Ishikawa (cell line): ENCODE results near the gene SRL.

ENCODE experiments used
- EGR1 ChIP-seq: IDR thresholded peaks from 2 replicates; pipeline ENCODE4 v1.6.1; 2012
- FOXM1 ChIP-seq: IDR thresholded peaks from 2 replicates; pipeline ENCODE4 v1.6.1; 2012; ENCODE audit warnings: low read depth, borderline replicate concordance
- TEAD4 ChIP-seq: IDR thresholded peaks from 2 replicates; pipeline ENCODE4 v1.6.1; 2012
- TF ChIP-seq, protein P1 (sequence below): IDR thresholded peaks from 2 replicates; pipeline ENCODE4 v1.6.1; 2012

DNA sequence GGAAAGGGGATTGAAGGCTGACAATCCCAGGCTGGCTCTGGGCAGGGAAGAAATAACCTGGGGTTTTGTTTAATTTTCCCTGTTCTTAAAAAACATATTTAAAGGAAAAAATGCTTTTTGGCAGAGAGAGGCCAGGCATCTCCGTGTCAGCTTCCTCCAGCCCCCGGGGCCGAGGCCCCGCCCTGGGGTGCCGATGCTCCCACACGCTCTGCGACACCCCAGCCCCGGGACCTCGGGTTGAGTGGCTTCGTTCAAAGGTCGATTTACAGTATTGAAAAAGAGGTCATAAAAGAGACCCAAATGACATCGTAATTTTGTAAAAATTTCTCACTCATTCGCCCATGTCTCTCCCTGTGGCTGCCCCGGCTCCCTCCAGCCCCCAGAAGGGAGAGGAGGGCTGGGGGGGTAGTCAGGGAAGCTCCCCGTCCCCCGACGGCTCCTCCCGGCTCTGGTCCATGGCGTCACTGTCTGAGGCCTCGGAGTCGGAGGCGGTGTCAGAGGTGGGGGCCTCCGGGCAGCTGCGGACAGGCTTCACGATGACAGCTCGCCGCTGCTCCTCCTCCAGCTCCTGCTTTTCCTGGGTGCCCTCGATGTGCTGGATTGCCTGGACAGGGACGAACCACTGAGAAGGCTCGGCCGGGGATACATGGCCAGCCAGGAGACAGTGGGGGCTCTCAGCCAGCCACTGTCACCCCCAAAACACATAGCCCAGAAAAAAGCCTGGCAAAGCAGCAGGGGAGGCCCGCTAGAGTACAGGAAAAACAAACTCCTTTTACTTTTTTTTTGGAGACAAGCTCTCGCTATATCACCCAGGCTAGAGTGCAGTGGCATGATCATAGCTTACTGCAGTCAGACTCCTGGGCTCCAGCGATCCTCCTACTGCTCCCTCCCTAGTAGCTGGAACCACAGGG is 16.0 kb upstream of the SRL start:
- TF ChIP-seq TEAD4 = no peak
- TF ChIP-seq FOXM1 = no peak
- TF ChIP-seq, protein P1, sequence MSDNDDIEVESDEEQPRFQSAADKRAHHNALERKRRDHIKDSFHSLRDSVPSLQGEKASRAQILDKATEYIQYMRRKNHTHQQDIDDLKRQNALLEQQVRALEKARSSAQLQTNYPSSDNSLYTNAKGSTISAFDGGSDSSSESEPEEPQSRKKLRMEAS = no peak
- no peak for TF ChIP-seq EGR1
